ENCODE results near the gene EIF2B2. TPM values are rescaled to one million over a fixed set of nuclear protein-coding genes. Genes with fewer than 3 reads are reported as not detected.

Gene EIF2B2
- total and polyA plus RNA-seq, 9 of the 15 experiments (the other 6 are each of a cell fraction or from before 2014, with no cell fraction given), result 10.6 to 94.1 (median 38.9) TPM

- H3K9me1 ChIP-seq (ENCODE audit: control insufficient read depth, insufficient read depth, low read length), result no peaks in the 10 kb centered on the region
- in situ Hi-C loops (cut with MboI), result no loop called here
- no peak overlapping the region for H3K27ac ChIP-seq (ENCODE audit: extremely low read depth, low read depth, low read length)
- H3K4me2 ChIP-seq (ENCODE audit: insufficient read depth, low read length), result no peak overlapping the region
- BruUV-seq (replicated peaks), result no TSS peak
- TF ChIP-seq HMGXB4 (CRISPR knock-in tag; IDR thresholded peaks at IDR 0.05) (no peak), NFYB (IDR thresholded peaks at IDR 0.05; ENCODE audit: extremely low read depth, insufficient read length) (no peak), ZFP91 (CRISPR knock-in tag; IDR thresholded peaks at IDR 0.05) (no peak), ZNF134 (CRISPR knock-in tag; conservative IDR thresholded peaks at IDR 0.05) (no peak), ARID1B (IDR thresholded peaks at IDR 0.05) (no peak), TAF1 (IDR thresholded peaks at IDR 0.05; ENCODE audit: control insufficient read depth, extremely low read depth, insufficient read depth, low read length, severe bottlenecking) (no peak)
- intact Hi-C loops (cut with micrococcal nuclease), result no loop called here
- ATAC-seq (no peak), FAIRE-seq (no peak), DNase-seq (ENCODE audit: extremely low read depth in 1 of 4, low spot score in 3 of 4) (no peak)
- H3K9me3 ChIP-seq (replicated peaks; ENCODE audit: control insufficient read depth, insufficient read depth, low read depth, low read length), result no peaks in the 10 kb centered on the region
- H3K4me1 ChIP-seq (replicated peaks in 1 of 2; ENCODE audit: control insufficient read depth in 2 of 2, insufficient read depth in 2 of 2, low read length in 2 of 2), result no peaks in the 10 kb centered on the region; a peak in 1 of 5 replicates
- no peak overlapping the region for H3K4me3 ChIP-seq
- H3K79me2 ChIP-seq (ENCODE audit: control insufficient read depth, insufficient read depth, low read length), result no peaks in the 10 kb centered on the region
- WGBS (ENCODE audit: insufficient coverage, low coverage, missing lambda C conversion rate), result 69% methylated on average over 5 of the region's 5 CpGs
- no peak overlapping the region for H2AFZ ChIP-seq (ENCODE audit: low read depth, low read length)
- ChIA-PET CTCF (ENCODE audit: low intra/inter-chr PET ratio) (no interaction called here), POLR2A (interaction anchor here (1.7 kb wide), 1 partner anchor 12 kb away, joined by 6 read pairs; the partner anchor contains the start of gene EIF2B2)
- H3K27me3 ChIP-seq (ENCODE audit: control insufficient read depth in 2 of 2, insufficient read depth in 2 of 2, low read length in 2 of 2), result no peaks in the 10 kb centered on the region
- no peak overlapping the region for H3K9ac ChIP-seq (ENCODE audit: insufficient read depth in 1 of 2, low read depth in 2 of 2, low read length in 2 of 2)
- peaks cover 66% of the 10 kb centered on the region; the same call in 2 of the 3 replicates for H3K36me3 ChIP-seq (ENCODE audit: control insufficient read depth, insufficient read depth, low read length)
- no peaks in the 10 kb centered on the region for H4K20me1 ChIP-seq (replicated peaks; ENCODE audit: control insufficient read depth, insufficient read depth, low read length)
Observed at GRCh38 chr14:75015496-75015895, 12.8 kb downstream of the EIF2B2 start.
